Peyer's patch (tissue), 4 donors: ENCODE measurements around the gene SERINC2. TPM values are rescaled to one million over a fixed set of nuclear protein-coding genes. Genes with fewer than 3 reads are reported as not detected.

ENCODE experiments used
- DNase-seq, 3 donors: peaks; one replicate each; pipeline ENCODE4 v3.0.0-alpha.2; 2017 to 2019
- H3K27ac ChIP-seq, 4 donors: fragments of 200-600 bp; sonication (generic); one replicate each; pipeline ENCODE4 v1.5.1; 2016 to 2019
- H3K27me3 ChIP-seq, 2 donors: fragments of 200-600 bp; sonication (generic); one replicate each; pipeline ENCODE4 v1.5.1; 2019
- H3K36me3 ChIP-seq, 3 donors: fragments of 200-600 bp; sonication (generic); one replicate each; pipeline ENCODE4 v1.5.1; 2016 to 2019
- H3K4me1 ChIP-seq, 4 donors: fragments of 200-600 bp; sonication (generic); one replicate each; pipeline ENCODE4 v1.5.1; 2016 to 2019
- H3K4me3 ChIP-seq, 4 donors: fragments of 200-600 bp; sonication (generic); 1 replicate in 3 of 4; 2 replicates in 1 of 4; pipeline ENCODE4 v1.5.1; 2016 to 2019; ENCODE audit warnings: mild to moderate bottlenecking in 1 of 4
- H3K9me3 ChIP-seq, 4 donors: fragments of 200-600 bp; sonication (generic); one replicate each; pipeline ENCODE4 v1.5.1; 2016 to 2019; ENCODE audit warnings: mild to moderate bottlenecking in 1 of 4
- POLR2A ChIP-seq, 2 donors: fragments of 450-650 bp; IDR thresholded peaks; one replicate each; pipeline ENCODE4 v1.5.1; 2017; ENCODE audit warnings: antibody characterized with exemption in 2 of 2, mild to moderate bottlenecking in 2 of 2, moderate library complexity in 2 of 2
- total RNA-seq, 4 donors: library from RNA; depleted of rRNA; stranded (reverse); fragments of >200 nt; gene quantifications; one replicate each; pipeline ENCODE4 v1.1.0, GENCODE V29; 2016
- TF ChIP-seq, protein P1 (sequence below), 6 experiments: fragments of 450-650 bp in 4 of 6; fragments of 200-600 bp in 2 of 6; sonication (generic) in 1 of 6; IDR thresholded peaks; one replicate each; pipeline ENCODE4 v1.5.1; 2017 to 2019; ENCODE audit warnings: antibody characterized with exemption in 6 of 6, mild to moderate bottlenecking in 3 of 6, moderate library complexity in 1 of 6

SERINC2 gene
- 100 to 1,000 TPM in 3 of 4 donors, 10 to 100 TPM in 1; 36.3 to 229 (median 210) TPM for total RNA-seq

DNA sequence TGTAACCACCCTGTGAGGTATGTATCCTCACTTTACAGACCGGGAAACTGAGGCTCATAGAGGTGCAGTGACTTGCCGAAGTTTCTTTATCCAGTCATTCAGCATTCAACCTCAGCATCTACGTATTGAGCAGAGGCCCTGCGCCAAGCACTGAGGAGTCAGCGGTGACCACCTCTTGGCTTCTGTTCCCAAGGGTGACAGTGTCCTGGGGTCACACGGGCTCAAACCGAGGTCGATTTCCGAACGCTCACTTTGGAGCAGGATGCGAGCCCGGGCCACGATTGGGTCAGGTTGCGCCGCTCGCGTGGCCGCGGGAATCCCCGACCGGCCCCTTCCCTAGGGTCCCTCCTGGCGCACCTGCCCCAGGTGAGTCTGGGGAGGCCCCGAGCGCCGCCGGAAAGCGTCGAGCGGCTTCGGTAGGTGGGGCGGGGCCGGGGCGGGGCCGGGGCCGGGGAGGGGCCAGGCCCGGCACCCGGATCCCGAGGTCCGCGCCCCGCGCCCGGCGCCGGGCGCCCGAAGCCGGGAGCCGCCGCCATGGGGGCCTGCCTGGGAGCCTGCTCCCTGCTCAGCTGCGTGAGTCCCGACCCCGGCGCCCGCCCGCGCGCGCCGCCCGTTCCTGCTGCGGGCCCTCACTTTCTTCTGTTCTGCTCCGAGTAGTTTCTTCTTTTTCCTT is at the start of gene SERINC2:
Gene SERINC2 (plus strand): TSS at position 482 of the 673 bp plus-strand sequence. CDS start 53 bp downstream, at position 535.
- Histone ChIP-seq H3K36me3 (no peaks in the 10 kb centered on the region), H3K27me3 (no peaks in the 10 kb centered on the region), H3K9me3 (no peaks in the 10 kb centered on the region), H3K4me1 (peaks cover 0 to 15% (median 7%) of the 10 kb centered on the region in 4 donors), H3K4me3 (peak within 1 kb of the TSS; percentile 50 to 84 (median 76)), H3K27ac (peak within 1 kb of the TSS in 3 of 4 donors; percentile 82 to 92 (median 91))
- TF ChIP-seq, protein P1, sequence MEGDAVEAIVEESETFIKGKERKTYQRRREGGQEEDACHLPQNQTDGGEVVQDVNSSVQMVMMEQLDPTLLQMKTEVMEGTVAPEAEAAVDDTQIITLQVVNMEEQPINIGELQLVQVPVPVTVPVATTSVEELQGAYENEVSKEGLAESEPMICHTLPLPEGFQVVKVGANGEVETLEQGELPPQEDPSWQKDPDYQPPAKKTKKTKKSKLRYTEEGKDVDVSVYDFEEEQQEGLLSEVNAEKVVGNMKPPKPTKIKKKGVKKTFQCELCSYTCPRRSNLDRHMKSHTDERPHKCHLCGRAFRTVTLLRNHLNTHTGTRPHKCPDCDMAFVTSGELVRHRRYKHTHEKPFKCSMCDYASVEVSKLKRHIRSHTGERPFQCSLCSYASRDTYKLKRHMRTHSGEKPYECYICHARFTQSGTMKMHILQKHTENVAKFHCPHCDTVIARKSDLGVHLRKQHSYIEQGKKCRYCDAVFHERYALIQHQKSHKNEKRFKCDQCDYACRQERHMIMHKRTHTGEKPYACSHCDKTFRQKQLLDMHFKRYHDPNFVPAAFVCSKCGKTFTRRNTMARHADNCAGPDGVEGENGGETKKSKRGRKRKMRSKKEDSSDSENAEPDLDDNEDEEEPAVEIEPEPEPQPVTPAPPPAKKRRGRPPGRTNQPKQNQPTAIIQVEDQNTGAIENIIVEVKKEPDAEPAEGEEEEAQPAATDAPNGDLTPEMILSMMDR (IDR thresholded peaks at IDR 0.05) = no peak
- peak in 1 of 2 donors; percentile 72 for TF ChIP-seq POLR2A (IDR thresholded peaks at IDR 0.05)
- DNase-seq = peak in 2 of 3 donors; percentile 60 to 79

DNA sequence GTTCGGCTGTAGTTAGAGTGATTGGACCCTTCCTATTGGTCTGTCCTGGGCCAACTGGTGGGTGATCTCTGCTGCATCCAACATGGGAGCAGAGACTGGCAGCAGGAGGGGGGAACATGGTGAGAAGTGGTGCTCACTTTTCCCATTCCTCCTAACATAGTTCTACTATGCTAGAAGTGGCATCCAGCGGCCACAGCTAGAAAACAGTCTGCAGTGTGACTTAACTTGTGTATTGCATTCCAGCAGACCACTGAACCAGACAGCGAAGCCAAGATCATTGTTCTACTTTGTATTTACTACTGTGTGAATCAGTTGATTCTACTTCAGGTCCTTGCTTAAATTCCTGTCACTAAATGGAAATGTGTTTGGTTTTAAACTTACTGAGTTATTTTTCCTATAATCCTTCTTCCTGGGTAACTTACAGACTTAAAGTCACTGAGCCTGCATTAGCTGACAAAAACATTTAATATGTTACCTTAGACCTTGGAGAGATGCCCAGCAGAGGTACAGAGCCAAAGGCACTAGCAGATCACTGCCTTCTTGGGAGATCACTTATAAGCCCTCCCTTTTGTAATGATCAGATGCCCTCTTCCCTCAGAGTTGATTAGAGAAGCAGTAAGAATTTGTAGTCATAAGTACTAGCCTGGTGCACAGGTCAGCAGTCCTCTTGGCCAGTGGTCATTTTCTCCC is 48.3 kb upstream of the SERINC2 start:
- Histone ChIP-seq H3K27me3 (no peaks in the 10 kb centered on the region), H3K36me3 (peaks cover 0 to 29% (median 0%) of the 10 kb centered on the region in 3 donors), H3K4me3 (no peak overlapping the region), H3K9me3 (no peaks in the 10 kb centered on the region), H3K27ac (no peak overlapping the region), H3K4me1 (no peaks in the 10 kb centered on the region)
- TF ChIP-seq, protein P1 (IDR thresholded peaks at IDR 0.05) = no peak
- TF ChIP-seq POLR2A (IDR thresholded peaks at IDR 0.05) = no peak
- DNase-seq = no peak

DNA sequence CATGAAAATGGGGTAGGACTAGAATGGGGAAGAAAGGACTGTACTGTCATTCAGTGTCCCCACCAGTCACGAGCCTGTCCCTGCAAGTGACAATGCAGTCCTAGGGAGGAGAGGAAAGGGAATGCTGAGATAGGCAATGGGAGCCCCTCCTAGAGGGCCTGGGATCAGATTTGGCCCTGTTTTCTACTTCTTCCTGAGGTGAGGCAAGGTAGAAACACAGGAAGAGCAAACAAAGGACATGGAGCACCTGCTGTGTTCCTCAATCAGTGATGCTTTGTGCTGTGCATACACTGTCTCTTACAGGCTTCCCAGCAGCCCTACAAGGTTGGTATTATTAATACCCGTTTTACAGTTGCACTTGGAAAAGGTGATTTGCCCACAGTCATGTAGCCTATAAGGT is 46.2 kb upstream of the SERINC2 start:
- Histone ChIP-seq H3K9me3 (no peaks in the 10 kb centered on the region), H3K36me3 (peaks cover 0 to 22% (median 0%) of the 10 kb centered on the region in 3 donors), H3K27ac (no peak overlapping the region), H3K4me3 (no peak overlapping the region), H3K27me3 (no peaks in the 10 kb centered on the region), H3K4me1 (peaks cover 0 to 17% (median 0%) of the 10 kb centered on the region in 4 donors)
- no peak for DNase-seq
- TF ChIP-seq, protein P1 (IDR thresholded peaks at IDR 0.05) = no peak
- no peak for TF ChIP-seq POLR2A (IDR thresholded peaks at IDR 0.05)

DNA sequence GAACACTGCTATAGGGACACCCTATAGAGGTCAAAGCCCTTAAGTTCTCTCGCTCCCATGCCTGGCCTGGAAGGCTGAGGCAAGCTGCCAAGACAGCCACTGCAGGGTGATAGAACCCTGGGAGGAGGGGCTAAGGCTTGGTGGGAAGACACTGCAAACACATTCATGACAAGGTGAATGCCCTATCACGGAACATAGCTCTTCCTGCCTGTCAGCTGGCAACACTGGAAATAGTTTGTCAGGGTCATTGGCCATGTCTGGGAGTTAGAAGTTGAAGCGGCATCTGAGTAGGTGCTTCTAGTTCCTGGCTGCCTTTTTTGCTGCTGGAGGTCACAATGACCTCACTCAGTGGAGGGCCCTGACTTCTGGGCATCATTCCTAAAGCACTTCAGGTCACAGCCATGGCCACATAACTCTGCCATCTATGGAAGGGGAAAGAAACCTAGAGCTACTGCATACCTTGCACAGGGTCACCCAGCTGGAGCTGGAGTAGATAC is 44.4 kb upstream of the SERINC2 start:
- H3K9me3 ChIP-seq = no peaks in the 10 kb centered on the region
- H3K27me3 ChIP-seq = no peaks in the 10 kb centered on the region
- TF ChIP-seq, protein P1 (IDR thresholded peaks at IDR 0.05) = no peak
- TF ChIP-seq POLR2A (IDR thresholded peaks at IDR 0.05) = no peak
- peaks cover 6 to 35% (median 11%) of the 10 kb centered on the region in 4 donors for H3K4me1 ChIP-seq
- peak overlapping the region in 1 of 4 donors; percentile 23 for H3K27ac ChIP-seq
- peaks cover 0 to 17% (median 0%) of the 10 kb centered on the region in 3 donors for H3K36me3 ChIP-seq
- no peak overlapping the region for H3K4me3 ChIP-seq
- peak in 2 of 3 donors; percentile 66 to 74 for DNase-seq

DNA sequence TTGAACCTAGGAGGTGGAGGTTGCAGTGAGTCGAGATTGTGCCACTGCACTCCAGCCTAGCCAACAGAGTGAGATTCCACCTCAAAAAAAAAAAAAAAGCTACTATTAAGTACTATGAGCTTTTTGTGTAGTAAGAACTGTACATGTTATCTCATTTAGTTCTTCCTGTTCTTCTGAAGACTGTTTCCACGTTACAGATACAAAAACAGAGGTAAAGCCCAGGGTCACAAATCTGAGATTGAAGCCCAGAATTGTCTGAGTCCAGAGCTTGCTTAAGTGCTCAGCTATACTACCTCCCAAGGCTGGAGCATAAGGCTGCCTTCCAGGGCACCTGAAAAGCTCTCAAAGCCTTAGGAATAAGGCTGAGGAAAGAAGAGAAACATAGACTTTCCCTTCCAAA is 43.0 kb upstream of the SERINC2 start:
- TF ChIP-seq, protein P1 (IDR thresholded peaks at IDR 0.05) = no peak
- TF ChIP-seq POLR2A (IDR thresholded peaks at IDR 0.05) = no peak
- no peaks in the 10 kb centered on the region for H3K9me3 ChIP-seq
- no peaks in the 10 kb centered on the region for H3K27me3 ChIP-seq
- peaks cover 0 to 3% (median 0%) of the 10 kb centered on the region in 3 donors for H3K36me3 ChIP-seq
- no peak overlapping the region for H3K4me3 ChIP-seq
- DNase-seq = no peak
- peaks cover 6 to 48% (median 12%) of the 10 kb centered on the region in 4 donors for H3K4me1 ChIP-seq
- H3K27ac ChIP-seq = no peak overlapping the region
